MM.1S (cell line): ENCODE measurements around the gene PRXL2A.

Source experiments
- DNase-seq: peaks from one replicate; pipeline ENCODE4 v3.0.0-alpha.2; 2015
- H2AFZ ChIP-seq: fragments of 300-600 bp; sonication (generic); 2 replicates; pipeline ENCODE4 v1.6.0; 2016; ENCODE audit warnings: antibody characterized with exemption, low read length
- H3F3A ChIP-seq: fragments of 300-600 bp; sonication (generic); 2 replicates; pipeline ENCODE4 v1.6.1; 2016; ENCODE audit warnings: mild to moderate bottlenecking, antibody characterized with exemption, low read length, moderate library complexity, mixed read lengths; ENCODE audit not compliant: insufficient read depth
- H3K27ac ChIP-seq: fragments of 300-600 bp; sonication (generic); 2 replicates; pipeline ENCODE4 v1.5.1; 2016; ENCODE audit warnings: mild to moderate bottlenecking, low read length
- H3K27me3 ChIP-seq: fragments of 300-600 bp; sonication (generic); replicated peaks from 2 replicates; pipeline ENCODE4 v1.6.0; 2016; ENCODE audit warnings: low read length; ENCODE audit not compliant: insufficient read depth
- H3K36me3 ChIP-seq: fragments of 300-600 bp; sonication (generic); replicated peaks from 2 replicates; pipeline ENCODE4 v1.6.1; 2016; ENCODE audit warnings: mild to moderate bottlenecking, low read length, mixed read lengths; ENCODE audit not compliant: insufficient read depth
- H3K4me1 ChIP-seq: fragments of 300-600 bp; sonication (generic); 2 replicates; pipeline ENCODE4 v1.6.1; 2016; ENCODE audit warnings: low read length, mixed read lengths
- H3K4me2 ChIP-seq: fragments of 300-600 bp; sonication (generic); 2 replicates; pipeline ENCODE4 v1.6.0; 2016; ENCODE audit warnings: low read depth, low read length
- H3K4me3 ChIP-seq: fragments of 300-600 bp; sonication (generic); 2 replicates; pipeline ENCODE4 v1.5.1; 2016; ENCODE audit warnings: low read length, mixed read lengths
- H3K79me2 ChIP-seq: fragments of 300-600 bp; sonication (generic); 2 replicates; pipeline ENCODE4 v1.6.1; 2016; ENCODE audit warnings: mixed run types, low read length, mixed read lengths
- H3K9ac ChIP-seq: fragments of 300-600 bp; sonication (generic); 2 replicates; pipeline ENCODE4 v1.6.1; 2016; ENCODE audit warnings: low read length, mixed read lengths
- H3K9me2 ChIP-seq: fragments of 300-600 bp; sonication (generic); replicated peaks from 2 replicates; pipeline ENCODE4 v1.6.1; 2016; ENCODE audit warnings: mild to moderate bottlenecking, low read length, mixed read lengths; ENCODE audit not compliant: insufficient read depth
- H3K9me3 ChIP-seq: fragments of 300-600 bp; sonication (generic); replicated peaks from 2 replicates; pipeline ENCODE4 v1.6.1; 2016; ENCODE audit warnings: mild to moderate bottlenecking, low read length, mixed read lengths; ENCODE audit not compliant: insufficient read depth
- H4K20me1 ChIP-seq: fragments of 300-600 bp; sonication (generic); 2 replicates; pipeline ENCODE4 v1.6.1; 2016; ENCODE audit warnings: mild to moderate bottlenecking, low read length, moderate library complexity, mixed read lengths; ENCODE audit not compliant: insufficient read depth
- EZH2 ChIP-seq: fragments of 300-600 bp; sonication (generic); optimal IDR thresholded peaks from 2 replicates; pipeline ENCODE3; 2017; ENCODE audit warnings: low read depth, mild to moderate bottlenecking, antibody characterized with exemption, low read length, mixed read lengths
- EZH2phosphoT487 ChIP-seq: fragments of 300-600 bp; sonication (generic); IDR thresholded peaks from 2 replicates; pipeline ENCODE4 v1.6.1; 2018; ENCODE audit warnings: antibody characterized with exemption, low read length
- TF ChIP-seq, protein P1 (sequence below): fragments of 300-600 bp; sonication (generic); IDR thresholded peaks from 2 replicates; pipeline ENCODE4 v1.5.1; 2016; ENCODE audit warnings: antibody characterized with exemption, low read length, mixed read lengths

Gene PRXL2A

DNA sequence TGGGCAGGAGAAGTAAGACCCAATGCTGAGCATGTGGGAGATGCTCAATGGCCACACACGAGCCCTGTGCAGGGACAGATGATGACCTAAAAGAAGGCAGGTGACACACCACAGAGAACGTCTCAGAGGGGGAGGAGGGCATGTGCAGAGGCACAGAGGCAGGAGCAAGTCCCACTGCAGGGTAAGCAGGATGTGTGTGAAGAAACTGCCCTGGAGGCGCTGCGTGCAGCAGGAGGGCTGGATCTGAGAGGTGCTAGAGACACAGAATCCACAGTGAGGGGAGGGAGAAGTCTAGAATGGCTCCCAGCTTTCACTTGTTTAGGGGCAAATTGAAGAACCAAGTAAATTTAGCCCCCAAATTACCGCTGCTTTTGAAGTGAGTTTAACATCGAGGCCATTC is 36.9 kb upstream of the PRXL2A start:
- Histone ChIP-seq H3K4me3 (no peak overlapping the region), H3F3A (no peaks in the 10 kb centered on the region), H3K36me3 (no peaks in the 10 kb centered on the region), H3K27ac (no peak overlapping the region), H3K4me2 (no peak overlapping the region), H3K27me3 (no peaks in the 10 kb centered on the region), H4K20me1 (no peaks in the 10 kb centered on the region), H3K79me2 (no peaks in the 10 kb centered on the region), H3K9me2 (no peaks in the 10 kb centered on the region), H3K9me3 (no peaks in the 10 kb centered on the region), H2AFZ (no peak overlapping the region), H3K9ac (no peak overlapping the region), H3K4me1 (no peaks in the 10 kb centered on the region)
- TF ChIP-seq, protein P1, sequence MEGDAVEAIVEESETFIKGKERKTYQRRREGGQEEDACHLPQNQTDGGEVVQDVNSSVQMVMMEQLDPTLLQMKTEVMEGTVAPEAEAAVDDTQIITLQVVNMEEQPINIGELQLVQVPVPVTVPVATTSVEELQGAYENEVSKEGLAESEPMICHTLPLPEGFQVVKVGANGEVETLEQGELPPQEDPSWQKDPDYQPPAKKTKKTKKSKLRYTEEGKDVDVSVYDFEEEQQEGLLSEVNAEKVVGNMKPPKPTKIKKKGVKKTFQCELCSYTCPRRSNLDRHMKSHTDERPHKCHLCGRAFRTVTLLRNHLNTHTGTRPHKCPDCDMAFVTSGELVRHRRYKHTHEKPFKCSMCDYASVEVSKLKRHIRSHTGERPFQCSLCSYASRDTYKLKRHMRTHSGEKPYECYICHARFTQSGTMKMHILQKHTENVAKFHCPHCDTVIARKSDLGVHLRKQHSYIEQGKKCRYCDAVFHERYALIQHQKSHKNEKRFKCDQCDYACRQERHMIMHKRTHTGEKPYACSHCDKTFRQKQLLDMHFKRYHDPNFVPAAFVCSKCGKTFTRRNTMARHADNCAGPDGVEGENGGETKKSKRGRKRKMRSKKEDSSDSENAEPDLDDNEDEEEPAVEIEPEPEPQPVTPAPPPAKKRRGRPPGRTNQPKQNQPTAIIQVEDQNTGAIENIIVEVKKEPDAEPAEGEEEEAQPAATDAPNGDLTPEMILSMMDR, result no peak
- TF ChIP-seq EZH2phosphoT487, result no peak
- no peak for TF ChIP-seq EZH2
- DNase-seq, result no peak

DNA sequence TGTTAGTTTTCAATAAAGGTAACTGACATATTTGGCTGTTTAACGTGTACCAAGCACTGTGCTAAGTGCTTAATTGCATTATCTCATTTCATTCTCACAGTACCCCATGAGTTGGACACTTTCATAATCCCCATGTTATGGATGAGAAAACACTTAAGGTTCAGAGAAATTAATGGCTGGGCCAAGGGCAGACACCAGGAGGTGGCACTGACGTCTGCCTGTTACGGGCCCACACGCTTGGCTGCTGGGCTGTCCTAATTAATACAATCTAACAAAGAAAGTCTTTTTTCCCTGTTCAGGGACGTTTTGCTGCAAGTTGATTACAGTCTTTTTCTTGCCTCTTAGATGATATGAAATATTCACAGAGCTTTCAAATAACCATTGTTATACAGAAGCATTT is 35.7 kb upstream of the PRXL2A start:
- H3K9ac ChIP-seq, result no peak overlapping the region
- DNase-seq, result no peak
- no peak overlapping the region for H3K4me2 ChIP-seq
- H3K27ac ChIP-seq, result no peak overlapping the region
- no peak overlapping the region for H3K4me3 ChIP-seq
- TF ChIP-seq EZH2 (no peak), EZH2phosphoT487 (no peak)
- TF ChIP-seq, protein P1, result no peak
- H3K9me2 ChIP-seq, result no peaks in the 10 kb centered on the region
- H4K20me1 ChIP-seq, result no peaks in the 10 kb centered on the region
- H2AFZ ChIP-seq, result no peak overlapping the region
- no peaks in the 10 kb centered on the region for H3K4me1 ChIP-seq
- no peaks in the 10 kb centered on the region for H3K27me3 ChIP-seq
- H3K79me2 ChIP-seq, result no peaks in the 10 kb centered on the region
- H3K9me3 ChIP-seq, result no peaks in the 10 kb centered on the region
- H3F3A ChIP-seq, result no peaks in the 10 kb centered on the region
- H3K36me3 ChIP-seq, result no peaks in the 10 kb centered on the region

DNA sequence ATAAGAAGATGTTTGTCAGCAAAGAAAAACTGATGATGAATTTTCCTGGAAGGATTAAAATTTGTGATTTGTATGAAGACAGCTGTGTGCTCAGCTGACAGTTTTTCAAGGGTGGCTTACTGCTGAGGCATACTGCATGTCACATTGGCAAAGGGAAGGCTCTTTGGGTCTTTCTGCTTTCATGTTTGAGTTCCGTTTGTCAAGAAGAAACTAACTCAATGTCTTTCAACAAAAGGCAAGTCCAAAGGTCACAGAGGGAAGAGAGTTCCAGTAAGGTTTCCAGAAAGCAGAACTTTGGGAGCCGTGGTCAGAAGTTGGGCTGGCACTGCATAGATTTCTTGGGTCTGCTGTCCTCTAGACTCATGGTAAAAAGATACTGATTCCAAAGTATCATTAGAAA is 34.8 kb upstream of the PRXL2A start:
- H3K9ac ChIP-seq, result no peak overlapping the region
- H3K9me2 ChIP-seq, result no peaks in the 10 kb centered on the region
- H3F3A ChIP-seq, result no peaks in the 10 kb centered on the region
- H3K27me3 ChIP-seq, result no peaks in the 10 kb centered on the region
- TF ChIP-seq, protein P1, result no peak
- TF ChIP-seq EZH2phosphoT487 (no peak), EZH2 (no peak)
- no peak overlapping the region for H3K27ac ChIP-seq
- H3K4me2 ChIP-seq, result no peak overlapping the region
- H3K4me3 ChIP-seq, result no peak overlapping the region
- no peak for DNase-seq
- H3K9me3 ChIP-seq, result no peaks in the 10 kb centered on the region
- H4K20me1 ChIP-seq, result no peaks in the 10 kb centered on the region
- no peaks in the 10 kb centered on the region for H3K4me1 ChIP-seq
- no peaks in the 10 kb centered on the region for H3K36me3 ChIP-seq
- H3K79me2 ChIP-seq, result no peaks in the 10 kb centered on the region
- no peak overlapping the region for H2AFZ ChIP-seq
